Measurements from ENCODE around the gene TMEM51. TPM values are rescaled to one million over a fixed set of nuclear protein-coding genes. Genes with fewer than 3 reads are reported as not detected.

TMEM51 gene
- total RNA-seq, 3 donors from 2014 or later = 1.6 to 26.3 (median 10.8) TPM

GRCh38 chr1:15207829-15208429 is 54.4 kb downstream of the TMEM51 start:
- peaks cover 0 to 9% of the 10 kb centered on the region in 2 donors for H3K4me1 ChIP-seq
- DNase-seq (ENCODE audit: low spot score in 2 of 2) = no peak
- TF ChIP-seq POLR2AphosphoS5 (IDR thresholded peaks at IDR 0.05) (no peak), CTCF (IDR thresholded peaks at IDR 0.05) (no peak), POLR2A (IDR thresholded peaks at IDR 0.05) (no peak)

GRCh38 chr1:15210651-15211375 is 57.3 kb downstream of the TMEM51 start:
- no peaks in the 10 kb centered on the region for H3K36me3 ChIP-seq
- DNase-seq (ENCODE audit: low spot score in 2 of 2) = no peak
- no peaks in the 10 kb centered on the region for H3K9me3 ChIP-seq
- TF ChIP-seq CTCF (IDR thresholded peaks at IDR 0.05) (no peak), POLR2AphosphoS5 (IDR thresholded peaks at IDR 0.05) (no peak)
- H3K27ac ChIP-seq = no peak overlapping the region
- peaks cover 0 to 9% of the 10 kb centered on the region in 2 donors for H3K4me1 ChIP-seq
- intact Hi-C loops (cut with DNase I; ENCODE audit: low total_unique reads) = loop anchor here (1.0 kb wide), 1 partner anchor 27 kb away; no protein-coding TSS in a partner anchor
- no peaks in the 10 kb centered on the region for H3K27me3 ChIP-seq
- H3K4me3 ChIP-seq = no peak overlapping the region

More at GRCh38 chr1:15207829-15208429, 54.4 kb downstream of the TMEM51 start:
- H3K27ac ChIP-seq = no peak overlapping the region
- H3K27me3 ChIP-seq = no peaks in the 10 kb centered on the region
- intact Hi-C loops (cut with DNase I; ENCODE audit: low total_unique reads) = no loop called here
- H3K4me3 ChIP-seq = no peak overlapping the region
- H3K9me3 ChIP-seq = no peaks in the 10 kb centered on the region
- H3K36me3 ChIP-seq = no peaks in the 10 kb centered on the region

- Histone ChIP-seq H3K4me3 (no peak overlapping the region), H3K27me3 (no peaks in the 10 kb centered on the region), H3K4me1 (peaks cover 0 to 9% of the 10 kb centered on the region in 2 donors), H3K36me3 (no peaks in the 10 kb centered on the region), H3K9me3 (no peaks in the 10 kb centered on the region), H3K27ac (no peak overlapping the region)
- TF ChIP-seq POLR2A (IDR thresholded peaks at IDR 0.05) (no peak), CTCF (IDR thresholded peaks at IDR 0.05) (no peak), POLR2AphosphoS5 (IDR thresholded peaks at IDR 0.05) (no peak)
- intact Hi-C loops (cut with DNase I; ENCODE audit: low total_unique reads) = no loop called here
- DNase-seq (ENCODE audit: low spot score in 2 of 2) = no peak
These were observed 57.9 kb downstream of the TMEM51 start for GRCh38 chr1:15211424-15211823.

GRCh38 chr1:15212216-15212953 is 58.8 kb downstream of the TMEM51 start:
- Histone ChIP-seq H3K4me3 (no peak overlapping the region), H3K4me1 (peaks cover 0 to 3% of the 10 kb centered on the region in 2 donors), H3K9me3 (no peaks in the 10 kb centered on the region), H3K27ac (no peak overlapping the region), H3K36me3 (no peaks in the 10 kb centered on the region), H3K27me3 (no peaks in the 10 kb centered on the region)
- no peak for TF ChIP-seq POLR2AphosphoS5 (IDR thresholded peaks at IDR 0.05)
- no peak for TF ChIP-seq CTCF (IDR thresholded peaks at IDR 0.05)
- no peak for TF ChIP-seq POLR2A (IDR thresholded peaks at IDR 0.05)
- no peak for DNase-seq (ENCODE audit: low spot score in 2 of 2)
- intact Hi-C loops (cut with DNase I; ENCODE audit: low total_unique reads) = no loop called here

- DNase-seq (ENCODE audit: low spot score in 2 of 2) = no peak
- no peaks in the 10 kb centered on the region for H3K4me1 ChIP-seq
- H3K27me3 ChIP-seq = no peaks in the 10 kb centered on the region
- intact Hi-C loops (cut with DNase I; ENCODE audit: low total_unique reads) = no loop called here
- no peak overlapping the region for H3K4me3 ChIP-seq
- H3K27ac ChIP-seq = no peak overlapping the region
- H3K9me3 ChIP-seq = no peaks in the 10 kb centered on the region
- TF ChIP-seq CTCF (IDR thresholded peaks at IDR 0.05) = no peak
- TF ChIP-seq POLR2A (IDR thresholded peaks at IDR 0.05) = no peak
- TF ChIP-seq POLR2AphosphoS5 (IDR thresholded peaks at IDR 0.05) = no peak
- no peaks in the 10 kb centered on the region for H3K36me3 ChIP-seq
These were observed 59.4 kb downstream of the TMEM51 start for GRCh38 chr1:15212954-15213291.

All from breast epithelium (tissue), 4 donors.